Mucosa of descending colon (tissue), 3 donors: ENCODE measurements around the gene ZNF236. TPM values are rescaled to one million over a fixed set of nuclear protein-coding genes. Genes with fewer than 3 reads are reported as not detected.

Experiments
- ATAC-seq: fragments of 200-7000 bp; cut with Tn5 transposase; one replicate; pipeline ENCODE4 v1.9.1; 2020; ENCODE audit warnings: mild to moderate bottlenecking, moderate library complexity
- DNase-seq, 3 donors: peaks; one replicate each; pipeline ENCODE4 v3.0.0-alpha.2; 2020
- H3K36me3 ChIP-seq: fragments of 200-600 bp; one replicate; pipeline ENCODE4 v1.8.0; 2021; ENCODE audit warnings: low read depth, mild to moderate bottlenecking
- H3K4me1 ChIP-seq: fragments of 200-600 bp; one replicate; pipeline ENCODE4 v1.8.0; 2021; ENCODE audit warnings: low read depth, mild to moderate bottlenecking
- H3K4me3 ChIP-seq: fragments of 200-600 bp; one replicate; pipeline ENCODE4 v1.8.0; 2021; ENCODE audit warnings: mild to moderate bottlenecking
- H3K9me3 ChIP-seq: fragments of 200-600 bp; one replicate; pipeline ENCODE4 v1.8.0; 2021; ENCODE audit warnings: mild to moderate bottlenecking
- intact Hi-C, 2 donors: fragments of 100-400 bp; cut with DNase I in 1 of 2; cut with micrococcal nuclease in 1 of 2; formaldehyde crosslinking; loops; one replicate each; pipeline versions ENCODE4 v1.11.0 to v1.11.1; 2022; cut with DNase I, micrococcal nuclease
- total RNA-seq, 3 donors: library from RNA; stranded (reverse); fragmentation: NEBNext Ultra II Directional in 2 of 3; extraction: Animal tissue kit (Norgen Biotek cat#: 25700) in 2 of 3; gene quantifications; one replicate each; pipeline versions ENCODE4 v1.2.1 to v1.2.4, GENCODE V29; 2021 to 2023
- TF ChIP-seq, protein P1 (sequence below): fragments of 200-600 bp; IDR thresholded peaks from one replicate; pipeline ENCODE4 v1.8.0; 2022; ENCODE audit warnings: antibody characterized with exemption, mild to moderate bottlenecking
- donor health status: DM: no; HTN: no; CAD: no; lungs with moderate emphysema.
- donor health status: DM: no; HTN: no; CAD: no.
- donor health status: DM: no; HTN: yes; CAD: no.

The ZNF236 gene
- total RNA-seq, 3 donors from 2014 or later = 14.8 to 27.9 (median 15.5) TPM

DNA sequence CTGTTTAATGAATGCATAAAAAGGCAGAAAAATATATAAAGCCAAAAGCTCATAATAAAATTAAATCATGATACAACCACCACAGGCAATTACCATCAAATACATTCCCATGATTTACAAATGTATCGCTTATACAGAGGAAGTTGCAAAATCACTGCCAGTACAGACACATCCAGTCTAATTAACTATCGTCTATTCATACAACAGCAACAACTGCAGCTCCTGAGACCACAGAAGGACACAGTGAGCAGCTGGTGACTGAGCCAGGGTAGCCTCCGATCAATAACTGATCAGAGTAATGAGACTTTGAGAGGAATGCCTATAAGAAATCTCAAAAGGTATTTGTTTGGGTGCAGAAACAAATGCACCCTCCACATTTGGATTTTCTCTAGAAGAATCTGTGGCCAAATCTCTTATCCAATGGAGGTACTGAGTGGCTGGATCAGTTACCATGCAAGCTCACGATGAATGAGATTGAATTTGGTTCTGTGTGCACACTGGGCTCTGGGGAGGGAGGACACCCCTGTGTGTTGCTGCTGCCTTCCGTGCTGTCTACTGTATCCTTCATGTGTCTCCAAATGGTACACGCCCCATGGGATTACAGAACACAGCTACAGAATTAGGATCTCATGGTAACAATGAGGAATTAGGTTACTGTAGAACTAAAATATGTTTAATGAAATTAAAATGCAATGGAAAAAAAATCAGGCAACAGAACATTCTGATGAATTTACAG, 190.6 kb downstream of the ZNF236 start:
- intact Hi-C loops = no loop called here
- no peaks in the 10 kb centered on the region for H3K9me3 ChIP-seq
- H3K4me3 ChIP-seq = no peak overlapping the region
- no peaks in the 10 kb centered on the region for H3K4me1 ChIP-seq
- TF ChIP-seq, protein P1, sequence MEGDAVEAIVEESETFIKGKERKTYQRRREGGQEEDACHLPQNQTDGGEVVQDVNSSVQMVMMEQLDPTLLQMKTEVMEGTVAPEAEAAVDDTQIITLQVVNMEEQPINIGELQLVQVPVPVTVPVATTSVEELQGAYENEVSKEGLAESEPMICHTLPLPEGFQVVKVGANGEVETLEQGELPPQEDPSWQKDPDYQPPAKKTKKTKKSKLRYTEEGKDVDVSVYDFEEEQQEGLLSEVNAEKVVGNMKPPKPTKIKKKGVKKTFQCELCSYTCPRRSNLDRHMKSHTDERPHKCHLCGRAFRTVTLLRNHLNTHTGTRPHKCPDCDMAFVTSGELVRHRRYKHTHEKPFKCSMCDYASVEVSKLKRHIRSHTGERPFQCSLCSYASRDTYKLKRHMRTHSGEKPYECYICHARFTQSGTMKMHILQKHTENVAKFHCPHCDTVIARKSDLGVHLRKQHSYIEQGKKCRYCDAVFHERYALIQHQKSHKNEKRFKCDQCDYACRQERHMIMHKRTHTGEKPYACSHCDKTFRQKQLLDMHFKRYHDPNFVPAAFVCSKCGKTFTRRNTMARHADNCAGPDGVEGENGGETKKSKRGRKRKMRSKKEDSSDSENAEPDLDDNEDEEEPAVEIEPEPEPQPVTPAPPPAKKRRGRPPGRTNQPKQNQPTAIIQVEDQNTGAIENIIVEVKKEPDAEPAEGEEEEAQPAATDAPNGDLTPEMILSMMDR = no peak
- peaks cover 13% of the 10 kb centered on the region for H3K36me3 ChIP-seq
- no peak for DNase-seq
- no peak for ATAC-seq

DNA sequence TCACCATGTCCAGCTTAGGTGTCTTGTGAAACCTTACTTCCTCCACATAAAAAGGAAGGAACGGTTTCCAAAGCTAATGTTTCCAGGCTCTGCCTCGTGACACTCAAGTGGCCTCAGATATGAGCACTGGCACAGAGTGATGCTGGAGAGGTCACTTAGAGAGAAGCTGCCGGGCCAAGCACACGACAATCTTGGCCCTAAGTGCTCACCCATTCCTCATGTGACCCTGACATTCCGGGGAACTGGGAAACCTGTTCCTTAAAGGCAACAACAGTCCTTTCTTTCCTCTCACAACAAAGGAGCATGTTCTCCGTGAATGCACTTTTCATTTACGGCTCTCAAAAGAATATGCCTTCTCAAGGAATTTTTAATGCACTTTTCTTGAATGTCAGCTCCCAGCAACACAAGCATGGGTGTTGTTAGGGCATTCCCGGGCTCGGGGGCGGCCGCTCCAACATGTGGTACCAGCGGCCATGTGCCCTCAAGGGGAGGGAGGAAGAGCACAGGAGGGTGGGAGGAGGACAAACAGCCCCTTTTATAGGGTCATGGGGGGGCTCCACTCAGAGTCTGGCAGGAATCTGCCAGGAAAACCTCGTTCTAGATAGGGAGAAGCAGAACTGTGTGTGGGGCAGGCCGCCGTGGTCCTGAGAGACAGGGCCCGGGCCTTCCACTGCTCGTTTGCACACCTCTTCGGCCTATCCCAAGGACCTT, 191.6 kb downstream of the ZNF236 start:
- Histone ChIP-seq H3K36me3 (peaks cover 13% of the 10 kb centered on the region), H3K9me3 (no peaks in the 10 kb centered on the region), H3K4me3 (no peak overlapping the region), H3K4me1 (no peaks in the 10 kb centered on the region)
- ATAC-seq = peak; percentile 31
- peak in 2 of 3 donors; percentile 31 to 33 for DNase-seq
- intact Hi-C loops = no loop called here
- TF ChIP-seq, protein P1 = no peak

DNA sequence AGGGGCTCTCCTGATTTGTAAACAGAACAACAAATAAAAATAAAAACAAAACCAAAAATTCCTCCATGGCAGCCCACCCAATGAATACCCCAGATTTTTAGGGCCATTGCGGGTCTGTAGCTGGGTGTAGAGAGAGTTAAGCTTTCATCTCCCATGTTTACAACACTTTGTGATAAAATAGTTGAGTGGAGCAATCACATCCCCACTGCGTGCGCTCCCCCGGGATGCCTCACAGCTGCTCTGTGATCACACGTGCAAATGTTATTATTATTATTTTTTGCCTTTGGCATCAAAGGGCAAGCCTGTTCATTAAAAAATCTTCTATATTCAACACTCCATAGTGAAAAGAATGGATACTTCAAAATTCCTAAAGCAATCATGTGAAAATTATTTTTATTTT, 192.2 kb downstream of the ZNF236 start:
- Histone ChIP-seq H3K36me3 (peaks cover 13% of the 10 kb centered on the region), H3K4me1 (no peaks in the 10 kb centered on the region), H3K4me3 (no peak overlapping the region), H3K9me3 (no peaks in the 10 kb centered on the region)
- TF ChIP-seq, protein P1 = no peak
- no peak for ATAC-seq
- no peak for DNase-seq
- intact Hi-C loops = no loop called here

DNA sequence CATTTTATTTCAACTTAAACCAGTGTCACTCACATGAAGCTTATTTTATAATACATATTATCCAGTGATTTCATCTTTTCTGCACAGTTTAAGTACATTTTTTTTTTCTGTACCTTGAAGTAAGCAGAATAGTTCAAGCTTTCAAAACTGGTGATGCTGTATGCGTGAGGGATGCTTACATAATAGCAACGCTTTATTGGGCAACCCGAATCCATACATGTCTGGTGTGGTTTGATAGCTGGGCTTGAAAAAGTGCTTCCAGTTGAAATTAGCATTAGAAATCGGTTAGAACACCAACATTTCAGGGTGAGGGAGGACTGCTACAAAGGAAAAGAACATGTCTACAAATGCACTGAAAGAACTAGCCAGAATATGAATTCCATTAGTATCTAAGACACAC, 192.8 kb downstream of the ZNF236 start:
- TF ChIP-seq, protein P1 = no peak
- Histone ChIP-seq H3K9me3 (no peaks in the 10 kb centered on the region), H3K36me3 (peaks cover 13% of the 10 kb centered on the region), H3K4me1 (no peaks in the 10 kb centered on the region), H3K4me3 (no peak overlapping the region)
- DNase-seq (no peak), ATAC-seq (no peak)
- intact Hi-C loops = no loop called here

DNA sequence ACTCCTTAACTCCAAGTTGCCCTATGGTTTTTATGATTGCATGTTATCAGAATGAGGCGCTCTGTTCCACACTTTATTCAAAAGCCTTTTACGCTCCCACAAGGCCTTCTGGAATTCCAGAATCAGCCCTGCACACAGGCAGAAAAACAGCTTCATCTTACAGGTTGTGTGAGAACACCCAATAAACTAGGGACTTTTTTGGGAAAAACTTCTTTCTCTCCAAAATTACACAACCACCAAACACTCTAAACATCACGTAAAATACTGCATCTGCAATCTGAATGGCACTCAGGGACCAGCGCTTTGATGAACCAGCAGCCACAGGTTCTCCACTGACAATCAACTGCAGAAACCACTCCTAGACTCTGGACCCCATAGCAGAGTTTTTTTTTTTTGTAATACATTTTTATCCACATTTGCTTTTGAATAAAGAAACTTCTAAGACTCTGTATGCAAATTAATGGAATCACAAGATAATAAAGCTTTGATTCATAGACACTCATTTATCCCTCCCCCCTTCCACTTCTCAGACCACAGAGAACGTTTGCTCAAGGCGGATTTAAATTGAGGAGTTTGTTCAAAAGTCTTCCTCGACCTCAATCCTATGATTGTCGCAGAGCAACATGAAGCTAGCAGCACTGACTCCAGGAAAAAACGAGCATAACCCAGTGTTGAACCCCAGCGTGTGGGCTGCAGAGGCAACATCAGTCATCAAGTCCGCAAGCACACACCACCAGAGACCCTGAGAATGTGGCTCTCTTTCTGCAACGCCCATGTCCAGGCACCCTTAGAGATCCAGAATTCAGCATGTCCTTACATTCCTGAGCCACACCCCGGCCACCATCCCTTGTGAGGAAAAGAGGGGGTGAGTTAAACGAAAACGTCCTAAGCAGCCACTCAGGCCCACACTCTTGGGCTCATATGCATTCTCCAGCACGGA, 193.7 kb downstream of the ZNF236 start:
- no peaks in the 10 kb centered on the region for H3K4me1 ChIP-seq
- no peak for DNase-seq
- intact Hi-C loops = no loop called here
- TF ChIP-seq, protein P1 = no peak
- no peak overlapping the region for H3K4me3 ChIP-seq
- no peaks in the 10 kb centered on the region for H3K9me3 ChIP-seq
- no peak for ATAC-seq
- peaks cover 10% of the 10 kb centered on the region for H3K36me3 ChIP-seq
